ENCODE results near the gene GSDME. TPM values are rescaled to one million over a fixed set of nuclear protein-coding genes. Genes with fewer than 3 reads are reported as not detected.

Gene GSDME
- total and polyA plus RNA-seq, 2 of the 4 experiments (the other 2 are of a cell fraction), result 75.2 to 78.7 TPM

- Histone ChIP-seq H4K20me1 (ENCODE audit: insufficient read depth, low read length) (no peaks in the 10 kb centered on the region), H3K9me3 (ENCODE audit: control insufficient read depth, insufficient read depth, low read length) (no peaks in the 10 kb centered on the region), H3K23ac (ENCODE audit: low read depth, low read length) (no peak overlapping the region), H4K5ac (ENCODE audit: low read depth, low read length) (no peak overlapping the region), H3K18ac (ENCODE audit: low read depth, low read length) (no peak overlapping the region), H3K4ac (ENCODE audit: low read depth, low read length) (no peak overlapping the region), H3K4me1 (ENCODE audit: control insufficient read depth, insufficient read depth, low read length) (peaks cover 4% of the 10 kb centered on the region; the same call in 1 of the 2 replicates), H2AK9ac (replicated peaks; ENCODE audit: low read depth, low read length, poor library complexity) (no peak overlapping the region), H2BK20ac (ENCODE audit: low read depth, low read length) (no peak overlapping the region), H3K9ac (ENCODE audit: low read depth, low read length) (no peak overlapping the region), H2BK120ac (ENCODE audit: low read depth, low read length) (no peak overlapping the region), H2BK15ac (ENCODE audit: low read depth, low read length) (no peak overlapping the region), H3K14ac (replicated peaks; ENCODE audit: low read depth, low read length) (no peak overlapping the region), H3K27ac (ENCODE audit: insufficient read depth, low read length) (no peak overlapping the region), H3K4me3 (ENCODE audit: insufficient read depth, low read depth, low read length) (no peak overlapping the region), H3K4me2 (ENCODE audit: low read depth, low read length) (no peak overlapping the region), H3K27me3 (ENCODE audit: control insufficient read depth, insufficient read depth, low read length) (no peaks in the 10 kb centered on the region), H2AK5ac (ENCODE audit: low read depth, low read length) (no peak overlapping the region), H4K91ac (ENCODE audit: insufficient read depth, low read depth, low read length) (no peak overlapping the region), H3K9me1 (ENCODE audit: insufficient read depth, low read length) (no peaks in the 10 kb centered on the region), H3K36me3 (ENCODE audit: control insufficient read depth, insufficient read depth, low read length) (peaks cover 7% of the 10 kb centered on the region), H2BK5ac (ENCODE audit: low read depth, low read length, poor library complexity, severe bottlenecking) (no peak overlapping the region), H2AFZ (replicated peaks; ENCODE audit: low read length, poor library complexity) (no peak overlapping the region), H3K56ac (ENCODE audit: extremely low read depth, insufficient read depth, low read length) (no peak overlapping the region), H3K79me1 (ENCODE audit: low read depth in 1 of 2, low read length in 2 of 2) (no peaks in the 10 kb centered on the region), H4K8ac (ENCODE audit: low read depth in 2 of 2, low read length in 2 of 2) (no peak overlapping the region)
- ATAC-seq (ENCODE audit: low read depth) (peak; percentile 73), DNase-seq (peak; percentile 29)
- TF ChIP-seq NFE2L2 (IDR thresholded peaks at IDR 0.05; ENCODE audit: low read depth, low read length) (no peak), RFX5 (IDR thresholded peaks at IDR 0.05; ENCODE audit: low read depth, low read length) (no peak), MXI1 (IDR thresholded peaks at IDR 0.05; ENCODE audit: borderline replicate concordance, low read depth, low read length) (no peak), MAZ (IDR thresholded peaks at IDR 0.05; ENCODE audit: borderline replicate concordance, low read depth, low read length) (no peak)
- WGBS, 2 experiments (ENCODE audit: extremely low coverage in 2 of 2, insufficient read length in 1 of 2), result no CpG with 5 or more reads among the region's 2 CpGs
- in situ Hi-C loops (cut with MboI; ENCODE audit: low sequenced_read_pairs) (no loop called here), dilution Hi-C loops (cut with HindIII; ENCODE audit: low sequenced_read_pairs, unreplicated experiment) (loop anchor here (25.0 kb wide), 1 partner anchor 285 kb away; no protein-coding TSS in a partner anchor), intact Hi-C loops (cut with micrococcal nuclease) (loop anchor here (10.0 kb wide), 1 partner anchor 97 kb away; no protein-coding TSS in a partner anchor)
- ChIA-PET POLR2A (ENCODE audit: unreplicated experiment) (no interaction called here), CTCF (interaction anchor here (0.5 to 3.2 kb wide), 2 partner anchors 11 to 427 kb away, joined by 3 to 11 read pairs; partner anchors contain the start of gene NPVF)
- no TSS peak for BruUV-seq (replicated peaks)
Measured at GRCh38 chr7:24801883-24802282, 44.6 kb upstream of the GSDME start.
